ENCODE data around the gene TNFSF15. TPM values are rescaled to one million over a fixed set of nuclear protein-coding genes. Genes with fewer than 3 reads are reported as not detected.

TNFSF15 gene
- polyA plus RNA-seq, 4 donors = 2.0 to 9.1 (median 5.7) TPM

GRCh38 chr9:114825126-114825795 lies 19.4 kb upstream of the TNFSF15 start:
- no peak for DNase-seq (ENCODE audit: low read depth in 4 of 4, low spot score in 3 of 4)

- no peak for DNase-seq (ENCODE audit: low read depth in 4 of 4, low spot score in 3 of 4)
Observed at GRCh38 chr9:114824110-114824509, 18.3 kb upstream of the TNFSF15 start.

DNA sequence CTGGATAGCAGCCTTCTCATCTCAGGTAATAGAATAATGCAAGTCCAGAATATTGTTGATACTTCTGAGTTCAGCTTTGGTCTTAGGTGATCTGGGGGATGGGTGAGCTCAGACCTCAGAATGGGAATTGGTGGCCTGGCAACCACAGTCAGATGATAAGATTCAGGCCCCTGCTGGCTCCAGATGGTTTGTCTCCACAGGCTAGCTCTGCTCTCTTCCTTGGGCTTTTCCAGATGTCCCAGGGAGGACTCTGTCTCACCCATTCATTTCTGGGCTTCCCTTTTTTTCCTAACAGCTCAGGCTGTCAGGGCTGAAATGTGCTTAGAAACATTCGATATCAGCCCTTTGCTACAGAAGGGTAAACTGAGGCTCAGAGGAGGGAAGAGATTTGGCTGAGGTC lies 17.6 kb upstream of the TNFSF15 start:
- DNase-seq (ENCODE audit: low read depth in 4 of 4, low spot score in 3 of 4) = no peak

DNA sequence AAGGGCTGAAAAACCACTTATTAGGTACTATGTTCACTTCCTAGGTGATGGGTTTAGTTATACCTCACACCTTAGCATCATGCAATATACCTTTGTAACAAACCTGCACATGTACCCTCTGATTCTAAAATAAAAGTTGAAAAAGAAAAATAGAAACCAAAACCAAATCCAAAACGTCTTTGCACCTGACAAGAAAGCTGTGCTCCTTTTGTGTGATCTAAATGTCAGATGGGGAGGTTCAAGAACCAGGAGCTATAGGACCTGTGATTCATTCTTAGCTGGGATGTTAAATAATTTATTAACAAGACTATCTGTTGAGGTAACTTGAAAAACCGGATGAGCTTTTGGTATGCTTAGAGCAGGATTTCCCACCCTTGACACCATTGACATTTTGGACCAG lies 16.9 kb upstream of the TNFSF15 start:
- DNase-seq (ENCODE audit: low read depth in 4 of 4, low spot score in 3 of 4) = no peak

DNA sequence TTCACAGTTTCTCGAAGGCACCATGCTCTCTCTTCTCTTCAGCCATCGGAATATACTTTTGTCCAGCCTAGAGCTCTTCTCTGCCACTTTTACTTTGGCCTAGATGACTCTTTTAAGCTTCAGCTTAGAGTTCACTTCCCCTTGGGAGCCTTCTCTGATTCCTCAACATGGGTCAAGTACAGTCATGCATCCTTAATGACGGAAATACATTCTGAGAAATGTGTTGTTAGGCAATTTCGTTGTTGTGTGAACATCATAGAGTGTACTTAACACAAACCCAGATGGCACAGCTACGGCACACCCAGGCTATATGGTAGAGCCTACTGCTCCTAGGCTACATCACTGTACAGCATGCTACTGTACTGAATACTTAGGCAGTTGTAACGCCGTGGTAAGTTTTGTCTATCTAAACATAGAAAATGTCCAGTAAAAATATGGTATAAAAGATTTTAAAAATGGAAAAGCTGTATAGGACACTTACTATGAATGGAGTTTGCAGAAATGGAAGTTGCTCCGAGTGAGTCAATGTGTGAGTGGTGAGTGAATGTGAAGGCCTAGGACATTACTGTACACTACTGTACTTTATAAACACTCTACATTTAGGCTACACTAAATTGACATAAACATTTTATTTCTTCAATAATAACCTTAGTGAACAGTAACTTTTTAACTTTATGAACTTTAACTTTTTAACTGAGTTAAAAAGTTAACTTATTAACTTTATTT lies 15.1 kb upstream of the TNFSF15 start:
- DNase-seq (ENCODE audit: low read depth in 4 of 4, low spot score in 3 of 4) = no peak

GRCh38 chr9:114818178-114818577 lies 12.3 kb upstream of the TNFSF15 start:
- DNase-seq (ENCODE audit: low read depth in 4 of 4, low spot score in 3 of 4) = no peak

GRCh38 chr9:114813717-114814418 lies 8.0 kb upstream of the TNFSF15 start:
- DNase-seq (ENCODE audit: low read depth in 4 of 4, low spot score in 3 of 4) = no peak

GRCh38 chr9:114811966-114812636 lies 6.3 kb upstream of the TNFSF15 start:
- DNase-seq (ENCODE audit: low read depth in 4 of 4, low spot score in 3 of 4) = no peak

DNA sequence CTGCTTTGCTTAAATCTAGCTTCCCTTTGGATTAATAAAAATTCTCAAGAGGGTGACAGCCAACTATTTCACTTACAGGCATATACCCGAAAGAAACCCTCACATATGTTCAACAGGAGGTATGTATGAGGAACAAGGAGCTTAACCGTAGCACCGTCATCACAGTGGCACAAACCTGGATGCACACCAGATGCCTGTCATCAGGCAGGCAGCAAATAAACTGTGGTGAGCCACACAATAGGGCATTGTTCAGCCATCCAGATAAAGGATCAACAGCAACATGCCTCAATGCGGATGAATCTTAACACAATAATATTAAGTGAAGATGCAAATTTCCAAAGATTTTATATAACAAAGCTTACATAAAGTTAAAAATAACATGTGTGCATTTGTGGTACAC lies 5.5 kb upstream of the TNFSF15 start:
- DNase-seq (ENCODE audit: low read depth in 4 of 4, low spot score in 3 of 4) = no peak

DNA sequence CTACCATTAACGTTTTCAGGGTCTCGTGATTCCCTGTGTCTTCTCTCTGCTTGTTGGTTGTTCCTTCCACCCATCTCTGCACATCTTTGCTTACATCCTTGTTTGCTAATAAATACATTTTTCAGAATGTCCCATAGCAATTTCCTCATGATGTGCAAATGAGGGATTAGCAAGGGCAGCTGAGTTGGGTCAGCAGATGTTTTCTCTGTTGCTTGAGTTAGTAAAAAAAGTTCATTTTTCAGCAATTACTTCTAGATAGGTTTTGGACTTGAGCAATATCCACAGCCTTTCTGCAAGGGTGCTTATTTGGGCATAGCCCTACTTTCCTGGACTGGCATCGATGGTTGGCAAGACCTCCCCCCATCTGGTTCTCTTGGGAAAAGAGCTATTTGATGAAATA lies 4.8 kb upstream of the TNFSF15 start:
- no peak for DNase-seq (ENCODE audit: low read depth in 4 of 4, low spot score in 3 of 4)

DNA sequence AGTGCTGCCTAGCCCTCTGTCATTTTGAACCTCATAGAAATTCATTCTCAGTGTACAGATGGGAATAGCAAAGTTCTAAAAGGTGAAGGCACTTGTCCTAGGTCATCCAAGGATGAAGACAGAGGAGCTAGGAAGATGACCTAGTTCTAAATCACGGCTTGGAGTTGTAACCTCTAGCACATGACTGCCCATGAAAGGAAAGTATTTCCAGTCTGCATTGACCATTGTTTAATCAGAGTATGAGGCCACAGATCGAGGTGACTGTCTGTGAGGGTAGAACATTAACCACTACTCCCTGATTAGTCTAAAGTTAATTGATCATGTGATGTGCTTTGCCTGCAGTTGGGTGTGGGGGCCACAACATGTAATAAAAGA lies 674 bp upstream of the TNFSF15 start:
- no peak for DNase-seq (ENCODE audit: low read depth in 4 of 4, low spot score in 3 of 4)

- DNase-seq (ENCODE audit: low read depth in 4 of 4, low spot score in 3 of 4) = no peak
Observed at GRCh38 chr9:114804505-114804904, 1.3 kb downstream of the TNFSF15 start.

GRCh38 chr9:114803479-114804265 lies 2.2 kb downstream of the TNFSF15 start:
- DNase-seq (ENCODE audit: low read depth in 4 of 4, low spot score in 3 of 4) = no peak

- no peak for DNase-seq (ENCODE audit: low read depth in 4 of 4, low spot score in 3 of 4)
Observed at GRCh38 chr9:114799925-114800324, 5.9 kb downstream of the TNFSF15 start.

GRCh38 chr9:114799441-114799840 lies 6.4 kb downstream of the TNFSF15 start:
- DNase-seq (ENCODE audit: low read depth in 4 of 4, low spot score in 3 of 4) = no peak

DNA sequence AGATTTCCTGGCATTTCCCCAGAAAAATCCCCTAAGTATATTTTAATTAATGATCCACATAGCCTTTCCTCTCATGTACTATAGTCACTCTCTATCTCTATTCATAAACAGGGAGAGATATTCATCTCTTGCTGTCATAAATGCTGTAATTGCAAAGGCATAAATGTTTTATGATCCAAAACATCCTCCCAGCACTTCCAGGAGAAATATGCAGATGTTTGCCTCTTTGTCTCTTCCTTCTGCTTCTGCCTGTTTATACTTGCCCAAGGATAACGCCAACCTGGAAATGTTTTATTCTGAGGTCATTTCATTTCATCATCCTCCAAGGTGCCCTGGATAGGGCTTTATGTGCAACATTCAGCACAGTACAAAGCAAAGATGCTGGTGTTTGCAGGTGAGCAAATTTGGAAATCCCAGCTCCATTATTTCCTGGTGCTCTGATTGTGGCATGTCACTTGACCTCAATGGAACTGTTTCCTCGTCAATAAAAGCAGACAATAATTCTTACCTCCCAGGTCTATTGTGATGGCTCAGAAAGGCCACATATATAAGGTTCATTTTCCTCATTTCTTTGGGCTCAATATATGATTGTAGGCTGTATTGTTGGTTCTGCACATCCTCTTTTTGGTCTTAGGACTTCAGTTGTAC lies 6.9 kb downstream of the TNFSF15 start:
- DNase-seq (ENCODE audit: low read depth in 4 of 4, low spot score in 3 of 4) = no peak

DNA sequence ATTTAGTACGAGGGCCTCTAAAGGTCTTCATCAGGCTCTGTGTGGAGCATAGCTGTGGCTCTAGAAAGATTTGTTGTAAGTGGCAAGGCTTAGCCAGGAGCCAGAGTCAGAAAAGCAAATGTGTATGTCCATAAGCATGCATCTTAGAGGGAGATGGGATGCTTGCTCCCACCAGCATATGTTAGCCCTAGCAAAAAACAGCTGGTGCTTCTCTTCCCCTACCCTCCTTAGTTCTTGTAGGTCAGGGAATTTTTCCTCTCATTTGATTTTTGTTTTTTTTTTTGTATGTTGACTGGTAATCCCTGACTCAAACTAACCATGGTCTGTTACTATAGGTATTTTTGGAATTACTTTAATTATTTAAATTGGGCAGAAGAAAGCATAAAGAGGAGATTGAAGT lies 7.7 kb downstream of the TNFSF15 start:
- no peak for DNase-seq (ENCODE audit: low read depth in 4 of 4, low spot score in 3 of 4)

GRCh38 chr9:114792396-114792795 lies 13.4 kb downstream of the TNFSF15 start:
- no peak for DNase-seq (ENCODE audit: low read depth in 4 of 4, low spot score in 3 of 4)

- no peak for DNase-seq (ENCODE audit: low read depth in 4 of 4, low spot score in 3 of 4)
Observed at GRCh38 chr9:114791736-114792135, 14.1 kb downstream of the TNFSF15 start.

DNA sequence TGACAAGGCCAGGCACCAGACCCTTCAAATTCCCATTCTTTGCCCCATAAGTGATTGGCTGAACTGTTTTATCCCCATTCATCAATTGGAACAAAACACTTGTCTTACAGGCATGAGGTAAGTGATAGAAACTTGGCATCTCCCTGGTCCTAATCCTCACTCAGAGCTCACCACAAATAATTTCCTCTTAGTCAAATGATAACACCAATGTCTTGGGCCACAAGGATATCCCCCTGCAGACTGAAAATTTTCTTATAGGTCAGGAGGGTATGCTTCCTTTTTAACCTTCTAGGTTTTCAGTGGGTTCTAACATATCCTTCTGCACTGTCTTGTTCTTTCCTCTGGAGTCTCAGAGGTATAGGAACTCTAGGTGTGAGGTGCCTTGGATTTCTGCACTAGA lies 14.5 kb downstream of the TNFSF15 start:
- no peak for DNase-seq (ENCODE audit: low read depth in 4 of 4, low spot score in 3 of 4)

Measured in left renal pelvis (tissue), 4 donors.